ENCODE data around the gene OVOL2.

DNA sequence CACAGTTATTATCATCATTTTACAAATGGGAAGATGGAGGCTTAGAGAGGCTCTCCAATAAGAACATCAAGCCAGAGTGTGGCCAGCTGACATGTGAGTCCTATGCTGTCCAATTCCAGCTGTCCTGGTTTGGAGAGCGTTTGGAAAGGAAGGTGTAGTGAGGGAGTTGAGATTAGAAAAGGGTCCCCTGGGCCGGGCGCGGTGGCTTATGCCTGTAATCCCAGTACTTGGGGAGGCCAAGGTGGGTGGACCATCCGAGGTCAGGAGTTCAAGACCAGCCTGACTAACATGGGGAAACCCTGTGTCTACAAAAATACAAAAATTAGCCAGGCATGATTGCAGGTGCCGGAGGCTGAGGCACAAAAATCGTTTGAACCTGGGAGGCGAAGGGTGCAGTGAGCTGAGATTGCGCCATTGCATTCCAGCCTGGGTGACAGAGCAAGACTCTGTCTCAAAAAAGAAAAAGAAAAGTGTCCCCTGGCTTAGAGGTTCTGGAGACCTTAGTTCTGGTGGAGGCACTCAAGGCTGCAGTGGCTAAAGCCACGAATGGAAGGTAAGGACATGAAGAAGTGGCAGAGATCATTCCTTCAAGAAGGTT is 22.1 kb upstream of the OVOL2 start:
- TF ChIP-seq CHD2 (IDR thresholded peaks at IDR 0.05; ENCODE audit: borderline replicate concordance, low read depth, low read length) = no peak
- TF ChIP-seq ZBTB33 (IDR thresholded peaks at IDR 0.05) = no peak
- no peak for TF ChIP-seq RAD21 (IDR thresholded peaks at IDR 0.05; ENCODE audit: insufficient read depth, low read depth, low read length)
- no peak for TF ChIP-seq CBX5 (IDR thresholded peaks at IDR 0.05; ENCODE audit: low read depth)
- no peak for TF ChIP-seq ZNF217 (IDR thresholded peaks at IDR 0.05)
